ENCODE measurements around the gene UBTD1. TPM values are rescaled to one million over a fixed set of nuclear protein-coding genes. Genes with fewer than 3 reads are reported as not detected.
"Not testable (repeated sequence)": the region's sequence is repeated elsewhere in the genome, so short reads cannot be mapped to it uniquely, and the experiment has no call there.

The UBTD1 gene
- total RNA-seq, 6 experiments from 2014 or later, result 5.4 to 8.8 (median 7.0) TPM

- Histone ChIP-seq H3K36me3 (peaks cover 0 to 6% (median 0%) of the 10 kb centered on the region in 4 donors), H3K9me3 (no peaks in the 10 kb centered on the region), H3K4me1 (peaks cover 0 to 19% (median 8%) of the 10 kb centered on the region in 4 donors), H3K27ac (peak overlapping the region; percentile 49 to 83 (median 62)), H3K27me3 (no peaks in the 10 kb centered on the region), H3K4me3 (no peak overlapping the region)
- 69% methylated on average over 2 of the region's 6 CpGs for WGBS (ENCODE audit: insufficient coverage, low coverage, low lambda C conversion rate, missing lambda C conversion rate)
- TF ChIP-seq CTCF (IDR thresholded peaks at IDR 0.05) (no peak), POLR2A (IDR thresholded peaks at IDR 0.05) (no peak)
- intact Hi-C loops (cut with DNase I), result no loop called here
- no peak for DNase-seq
- ATAC-seq, result no peak
These were observed 76.5 kb downstream of the UBTD1 start for GRCh38 chr10:97575127-97575668.

GRCh38 chr10:97576487-97576886 lies 77.8 kb downstream of the UBTD1 start:
- 54% methylated on average over 5 of the region's 5 CpGs for WGBS (ENCODE audit: insufficient coverage, low coverage, low lambda C conversion rate, missing lambda C conversion rate)
- DNase-seq; H3K9me3 ChIP-seq; ATAC-seq; intact Hi-C loops (cut with DNase I); H3K27ac ChIP-seq; H3K4me3 ChIP-seq; H3K36me3 ChIP-seq; H3K27me3 ChIP-seq: not testable (repeated sequence)
- peaks cover 0 to 19% (median 8%) of the 10 kb centered on the region in 4 donors for H3K4me1 ChIP-seq

GRCh38 chr10:97577701-97578100 lies 79.0 kb downstream of the UBTD1 start:
- H3K27me3 ChIP-seq, result no peaks in the 10 kb centered on the region
- no CpG with 5 or more reads among the region's 9 CpGs for WGBS (ENCODE audit: insufficient coverage, low coverage, low lambda C conversion rate, missing lambda C conversion rate)

GRCh38 chr10:97578171-97578844 lies 79.6 kb downstream of the UBTD1 start:
- Histone ChIP-seq H3K27me3 (no peaks in the 10 kb centered on the region), H3K4me1 (peaks cover 0 to 11% (median 5%) of the 10 kb centered on the region in 4 donors), H3K9me3 (no peaks in the 10 kb centered on the region), H3K4me3 (no peak overlapping the region), H3K27ac (no peak overlapping the region), H3K36me3 (no peaks in the 10 kb centered on the region)
- 66% methylated on average over 4 of the region's 40 CpGs for WGBS (ENCODE audit: insufficient coverage, low coverage, low lambda C conversion rate, missing lambda C conversion rate)
- ATAC-seq (no peak), DNase-seq (no peak)
- intact Hi-C loops (cut with DNase I), result no loop called here
- TF ChIP-seq CTCF (IDR thresholded peaks at IDR 0.05) (no peak), POLR2A (IDR thresholded peaks at IDR 0.05) (no peak)

More at GRCh38 chr10:97577701-97578100, 79.0 kb downstream of the UBTD1 start:
- Histone ChIP-seq H3K4me3 (no peak overlapping the region), H3K27ac (no peak overlapping the region), H3K4me1 (peaks cover 0 to 11% (median 5%) of the 10 kb centered on the region in 4 donors), H3K9me3 (no peaks in the 10 kb centered on the region), H3K36me3 (no peaks in the 10 kb centered on the region)
- ATAC-seq (no peak), DNase-seq (no peak)
- intact Hi-C loops (cut with DNase I), result no loop called here
- no peak for TF ChIP-seq CTCF (IDR thresholded peaks at IDR 0.05)
- TF ChIP-seq POLR2A (IDR thresholded peaks at IDR 0.05), result no peak
